Activated CD8-positive, alpha-beta memory T cell treated with anti-CD3 and anti-CD28 coated beads for 1 hour (primary cell): ENCODE results near the gene EDA.

Experiments used
- DNase-seq, 2 donors: peaks; one replicate each; pipeline ENCODE4 v3.0.0-alpha.2; 2020; ENCODE audit warnings: low read depth in 1 of 2; ENCODE audit errors: extremely low read depth in 1 of 2

EDA gene

DNA sequence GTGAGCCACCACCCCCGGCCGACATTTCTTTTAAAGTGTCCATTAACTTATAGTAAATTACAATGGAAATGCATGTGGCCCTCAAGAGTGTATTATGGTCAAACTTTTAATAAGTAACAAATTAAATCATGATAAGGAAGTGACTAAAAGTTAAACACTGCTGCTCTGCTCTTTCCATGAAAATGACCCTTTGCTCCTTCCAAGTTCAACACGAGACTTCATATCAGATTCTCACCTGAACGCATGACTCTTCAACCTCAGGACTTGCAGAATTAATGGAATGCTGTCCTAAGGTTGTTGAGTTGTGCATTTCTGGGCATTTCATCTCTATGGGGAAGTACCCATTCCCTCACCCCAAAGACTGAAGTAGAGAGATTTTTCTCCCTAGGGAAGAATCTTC, 406.7 kb downstream of the EDA start:
- DNase-seq: no peak

GRCh38 chrX:70025464-70025863, 409.6 kb downstream of the EDA start:
- DNase-seq: no peak

DNA sequence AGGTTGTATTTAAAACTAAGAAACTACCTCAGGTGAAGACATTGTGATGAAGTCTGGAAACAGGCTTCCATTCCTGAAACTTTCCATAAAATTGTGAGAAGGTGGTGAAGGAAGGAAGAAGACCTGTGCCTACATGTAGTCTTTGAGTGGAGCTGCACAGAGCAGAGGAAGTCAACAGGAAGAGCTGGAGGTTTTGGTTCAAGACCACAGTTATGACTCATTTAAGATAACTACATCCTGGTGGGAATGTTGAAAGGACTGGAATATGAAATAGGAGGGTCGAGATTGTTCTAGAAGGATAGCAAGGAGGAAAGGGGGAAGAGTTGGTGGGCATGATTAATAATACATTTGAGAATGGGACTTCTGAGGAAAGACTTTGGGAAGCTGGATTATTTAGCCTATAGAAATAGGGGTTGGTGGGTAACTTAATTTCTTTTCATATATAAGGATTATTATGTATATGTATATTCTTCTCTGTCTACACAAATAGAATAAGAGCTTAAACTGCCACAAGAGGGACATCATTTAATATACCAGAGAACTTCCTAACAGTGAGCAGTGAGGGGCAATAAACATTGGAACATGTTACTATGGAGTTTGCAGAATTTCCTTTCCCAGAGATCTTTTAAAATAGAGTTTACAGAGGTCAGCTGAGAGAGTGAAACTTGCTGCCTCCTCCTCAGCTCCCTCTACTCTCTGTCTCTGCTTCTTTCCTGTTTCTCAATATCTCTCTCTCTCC, 410.4 kb downstream of the EDA start:
- DNase-seq: no peak

- DNase-seq: no peak
Observed at GRCh38 chrX:70026851-70027200, 410.9 kb downstream of the EDA start.

DNA sequence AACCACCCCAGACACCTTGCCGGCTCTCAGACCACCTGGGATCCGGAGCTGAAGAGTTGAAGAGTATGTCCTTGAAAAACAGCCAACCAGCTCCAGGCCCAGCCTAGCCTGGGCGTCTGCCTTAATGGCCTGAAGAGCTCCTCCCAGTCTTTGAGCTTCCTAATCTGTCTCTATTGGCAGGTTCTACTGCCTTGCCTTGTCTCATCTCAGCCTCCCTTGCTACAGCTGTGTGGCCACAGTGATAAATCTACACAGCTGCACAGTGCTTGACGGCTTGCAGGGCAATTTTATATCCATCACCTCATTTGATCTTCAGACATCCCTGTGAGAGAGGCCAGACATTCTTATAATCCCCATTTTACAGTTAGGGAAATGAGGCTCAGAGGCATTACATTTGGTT, 413.9 kb downstream of the EDA start:
- no peak for DNase-seq

DNA sequence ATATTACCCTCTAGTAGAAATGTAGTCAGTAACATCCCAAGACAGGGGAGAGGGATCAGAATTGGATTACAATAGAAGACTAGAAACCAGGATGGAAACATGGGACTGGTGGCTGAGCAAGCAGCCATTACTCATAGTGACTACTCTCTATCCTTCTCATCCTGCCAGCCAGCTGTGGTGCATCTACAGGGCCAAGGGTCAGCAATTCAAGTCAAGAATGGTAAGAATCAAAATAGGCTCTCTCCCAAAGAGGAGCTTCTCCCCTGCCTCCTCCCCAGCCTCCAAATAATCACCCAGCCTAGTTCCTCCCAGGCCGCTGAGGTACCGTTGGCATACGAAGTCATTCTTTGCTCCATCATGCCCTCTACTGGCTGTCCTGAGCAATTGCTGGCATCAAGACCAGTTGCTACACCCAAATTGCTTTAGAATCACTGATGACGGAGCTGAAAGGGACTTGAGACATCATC, 414.4 kb downstream of the EDA start:
- DNase-seq: no peak

GRCh38 chrX:70032792-70033191, 416.9 kb downstream of the EDA start:
- no peak for DNase-seq

DNA sequence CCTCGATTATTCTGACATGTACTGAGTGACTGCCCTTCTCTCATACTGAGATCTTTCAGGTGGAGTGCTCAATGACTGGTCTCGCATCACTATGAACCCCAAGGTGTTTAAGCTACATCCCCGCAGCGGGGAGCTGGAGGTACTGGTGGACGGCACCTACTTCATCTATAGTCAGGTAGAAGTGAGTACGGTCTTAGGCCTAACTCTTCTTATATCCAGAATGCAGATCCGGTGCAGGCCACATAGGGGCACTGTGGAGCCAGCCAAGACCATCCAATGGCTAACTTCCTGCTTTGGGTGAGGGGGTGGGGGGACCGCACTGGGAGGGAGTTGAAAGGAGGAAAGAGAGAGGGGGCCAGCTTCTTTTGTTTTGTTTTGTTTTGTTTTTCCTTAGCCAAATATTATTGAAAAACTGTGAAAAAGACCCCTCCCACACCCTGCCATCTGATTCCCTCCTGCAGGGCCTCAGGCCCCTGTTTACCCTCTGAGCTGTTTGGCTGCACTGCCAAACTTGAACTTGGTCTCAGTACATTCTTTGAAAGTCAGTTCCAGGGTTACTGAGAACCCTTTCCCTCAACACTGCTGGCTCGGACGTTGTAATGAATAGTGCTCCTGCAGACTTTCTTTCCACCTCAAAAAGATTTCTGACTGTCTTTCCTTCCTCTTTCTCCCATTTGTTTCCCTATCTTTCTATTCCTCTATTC, 417.6 kb downstream of the EDA start:
- no peak for DNase-seq

GRCh38 chrX:70034646-70035045, 418.7 kb downstream of the EDA start:
- DNase-seq: no peak

DNA sequence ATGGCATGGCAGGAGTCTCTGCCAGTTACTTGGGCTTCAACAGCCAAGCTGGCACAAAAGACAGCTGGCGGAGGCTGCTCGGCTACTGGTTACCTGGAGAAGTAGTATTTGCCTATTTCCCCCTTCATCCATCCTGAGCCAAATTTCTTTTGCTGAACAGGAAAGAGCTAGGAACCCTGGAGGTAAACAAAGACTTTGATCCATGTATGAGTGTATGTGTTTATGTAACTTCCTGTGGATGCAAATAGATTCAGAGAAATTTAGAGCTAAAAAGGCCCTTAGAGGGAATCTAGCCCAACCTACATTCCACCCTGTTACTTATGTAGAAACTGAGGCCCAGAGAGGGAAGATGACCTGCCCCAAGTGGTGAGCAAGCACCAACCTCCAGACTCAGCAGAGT, 422.6 kb downstream of the EDA start:
- no peak for DNase-seq

DNA sequence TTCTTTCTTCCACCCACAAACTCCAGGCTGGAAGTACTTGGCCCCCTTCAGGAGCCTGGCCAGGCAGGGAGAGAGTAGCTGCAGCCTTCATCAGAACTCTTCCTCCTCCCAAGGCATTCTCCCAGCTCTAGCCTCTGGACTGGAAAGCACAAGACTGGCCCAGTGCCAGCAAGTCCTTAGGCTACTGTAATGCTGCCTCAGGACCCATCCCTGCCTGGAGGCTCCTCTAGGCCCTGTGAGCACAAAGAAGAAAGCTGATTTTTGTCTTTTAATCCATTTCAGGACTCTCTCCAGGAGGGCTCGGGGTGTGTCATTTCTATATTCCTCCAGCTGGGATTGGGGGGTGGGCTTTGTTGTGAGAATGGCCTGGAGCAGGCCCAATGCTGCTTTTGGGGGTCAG, 423.0 kb downstream of the EDA start:
- DNase-seq: no peak

GRCh38 chrX:70039758-70040157, 423.8 kb downstream of the EDA start:
- DNase-seq: no peak

DNA sequence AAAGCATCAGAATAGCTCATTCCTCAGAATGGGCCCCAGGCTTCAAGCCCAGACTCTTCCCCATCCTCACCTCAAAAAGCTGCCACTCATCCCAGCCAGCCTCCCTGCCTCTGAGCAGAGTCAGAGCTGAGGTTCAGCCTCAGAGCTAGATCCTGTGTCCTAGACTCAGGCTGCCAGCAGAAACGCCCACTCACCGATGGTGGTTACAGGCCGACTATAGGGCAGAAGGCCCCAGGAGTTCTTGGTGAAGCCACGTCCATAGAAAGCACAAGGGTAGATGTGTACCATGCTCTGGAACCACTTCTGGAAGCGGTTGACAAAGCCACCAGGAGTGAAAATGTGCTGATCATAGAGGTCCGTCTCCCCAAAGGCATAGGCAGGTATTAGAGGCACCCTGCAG, 426.1 kb downstream of the EDA start:
- DNase-seq: no peak

- DNase-seq: no peak
Observed at GRCh38 chrX:70042399-70043371, 426.8 kb downstream of the EDA start.

- no peak for DNase-seq
Observed at GRCh38 chrX:70043685-70044084, 427.8 kb downstream of the EDA start.

GRCh38 chrX:70044541-70045245, 428.8 kb downstream of the EDA start:
- DNase-seq: no peak

GRCh38 chrX:70046978-70047377, 431.1 kb downstream of the EDA start:
- DNase-seq: no peak

GRCh38 chrX:70049406-70049805, 433.5 kb downstream of the EDA start:
- no peak for DNase-seq

GRCh38 chrX:70049925-70050324, 434.0 kb downstream of the EDA start, which contains the start of gene AWAT2:
Gene AWAT2, minus strand, starts transcription at chrX:70049938. Its CDS starts 6 bp downstream, at chrX:70049932.
- no peak for DNase-seq

DNA sequence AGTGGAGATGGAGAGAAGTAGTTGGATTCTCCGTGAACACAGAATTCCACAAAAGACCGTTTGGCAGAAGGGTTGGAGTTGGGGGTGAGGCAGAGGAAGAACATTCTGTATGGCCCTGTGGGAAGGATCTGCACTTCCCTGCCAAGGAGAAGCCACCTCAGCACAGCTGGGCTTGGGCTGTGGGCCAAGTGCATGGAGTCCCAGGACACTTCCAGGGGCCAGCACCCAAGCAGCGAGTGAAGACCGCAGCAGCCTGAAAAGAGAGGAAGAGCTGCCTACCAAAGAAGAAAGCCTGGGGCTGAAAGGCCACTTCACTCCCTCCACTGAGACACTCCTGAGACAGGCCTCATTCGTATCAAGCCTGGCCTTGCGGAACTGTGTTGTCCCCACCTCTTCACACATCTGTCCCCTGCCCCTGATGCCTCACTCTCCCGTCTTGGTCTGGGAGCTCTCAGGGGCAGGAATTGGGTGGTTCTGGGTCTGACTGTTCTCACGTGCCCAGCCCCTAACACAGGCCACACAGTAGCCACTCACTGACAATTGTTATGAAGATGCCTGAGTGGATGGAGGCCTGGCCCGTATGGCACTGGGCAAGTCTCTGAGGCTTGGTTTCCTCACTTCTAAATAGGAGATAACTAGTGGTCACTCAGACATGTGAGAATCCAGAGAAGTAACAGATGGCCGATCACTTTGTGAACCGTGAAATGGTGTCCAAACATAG, 437.1 kb downstream of the EDA start:
- DNase-seq: no peak
